Testis (tissue), 2 donors: ENCODE data around the gene SORL1-AS1.

Source experiments
- CTCF ChIP-seq, 3 experiments: fragments of 450-650 bp in 2 of 3; fragments of 200-600 bp in 1 of 3; sonication (generic) in 1 of 3; IDR thresholded peaks; one replicate each; pipeline ENCODE4 v1.5.1; 2016 to 2019; ENCODE audit warnings: antibody characterized with exemption in 3 of 3, mild to moderate bottlenecking in 2 of 3, moderate library complexity in 1 of 3
- POLR2A ChIP-seq: fragments of 450-650 bp; IDR thresholded peaks from one replicate; pipeline ENCODE4 v1.6.1; 2017; ENCODE audit warnings: antibody characterized with exemption, mild to moderate bottlenecking, moderate library complexity

GRCh38 chr11:121394785-121395184 lies 58.0 kb downstream of the SORL1-AS1 start:
- TF ChIP-seq CTCF (IDR thresholded peaks at IDR 0.05) (no peak), POLR2A (no peak)
